ENCODE results near the gene ACSL6.

ACSL6 gene

DNA sequence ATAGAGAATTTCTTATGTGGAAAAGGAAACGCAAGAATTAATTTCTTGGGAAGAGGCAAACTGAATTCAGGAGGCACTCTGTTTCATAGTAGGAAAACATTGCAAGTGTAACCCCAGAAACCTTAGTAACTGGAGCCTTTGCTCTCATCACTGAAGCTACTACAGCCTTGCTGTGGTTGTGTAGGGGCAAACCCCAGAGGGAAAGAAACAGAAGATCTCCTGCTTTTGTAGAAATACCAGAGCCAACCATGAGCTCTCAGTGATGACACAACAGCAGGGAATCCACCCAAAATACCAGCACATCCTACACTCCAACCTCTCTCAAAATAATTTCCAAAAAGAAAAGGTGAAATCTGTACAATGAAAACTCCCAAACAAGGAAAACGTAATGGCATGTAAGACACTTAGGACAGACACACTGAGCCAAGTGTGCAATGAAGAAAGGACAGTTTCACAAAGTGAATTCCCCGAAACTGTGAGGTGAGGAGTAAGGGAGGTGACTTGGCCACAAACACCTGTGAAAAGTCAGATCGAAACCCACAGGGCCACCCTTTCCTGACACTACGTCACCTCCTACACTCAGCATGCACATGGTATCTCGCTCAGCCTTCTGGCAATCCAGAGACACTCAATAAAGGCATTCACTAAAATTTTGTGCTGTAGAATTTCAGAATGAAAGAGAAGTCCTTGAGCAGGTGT lies 8.5 kb upstream of the ACSL6 start:
- ChIA-PET POLR2A (no interaction called here), CTCF (interaction anchor here (1.5 kb wide), 1 partner anchor 12 kb away, joined by 3 read pairs; no protein-coding TSS in a partner anchor)
- no peaks in the 10 kb centered on the region for H3K9me3 ChIP-seq (ENCODE audit: control insufficient read depth, insufficient read depth, low read depth, low read length)
- no peak for TF ChIP-seq ZNF621 (tag by site-specific recombination; IDR thresholded peaks at IDR 0.05)
- no peak for TF ChIP-seq KLF9 (tag by site-specific recombination; IDR thresholded peaks at IDR 0.05; ENCODE audit: low read depth)
- TF ChIP-seq ZNF791 (tag by site-specific recombination; IDR thresholded peaks at IDR 0.05): no peak
- TF ChIP-seq ZNF10 (tag by site-specific recombination; IDR thresholded peaks at IDR 0.05): no peak
- TF ChIP-seq, protein P1, sequence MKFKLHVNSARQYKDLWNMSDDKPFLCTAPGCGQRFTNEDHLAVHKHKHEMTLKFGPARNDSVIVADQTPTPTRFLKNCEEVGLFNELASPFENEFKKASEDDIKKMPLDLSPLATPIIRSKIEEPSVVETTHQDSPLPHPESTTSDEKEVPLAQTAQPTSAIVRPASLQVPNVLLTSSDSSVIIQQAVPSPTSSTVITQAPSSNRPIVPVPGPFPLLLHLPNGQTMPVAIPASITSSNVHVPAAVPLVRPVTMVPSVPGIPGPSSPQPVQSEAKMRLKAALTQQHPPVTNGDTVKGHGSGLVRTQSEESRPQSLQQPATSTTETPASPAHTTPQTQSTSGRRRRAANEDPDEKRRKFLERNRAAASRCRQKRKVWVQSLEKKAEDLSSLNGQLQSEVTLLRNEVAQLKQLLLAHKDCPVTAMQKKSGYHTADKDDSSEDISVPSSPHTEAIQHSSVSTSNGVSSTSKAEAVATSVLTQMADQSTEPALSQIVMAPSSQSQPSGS (tag by site-specific recombination; IDR thresholded peaks at IDR 0.05; ENCODE audit: low read depth): no peak
- TF ChIP-seq ZFHX2 (tag by site-specific recombination; conservative IDR thresholded peaks at IDR 0.05): no peak
- no peak for TF ChIP-seq ZNF585B (tag by site-specific recombination; IDR thresholded peaks at IDR 0.05)
- no peak for TF ChIP-seq ZNF221 (tag by site-specific recombination; IDR thresholded peaks at IDR 0.05; ENCODE audit: borderline replicate concordance)
- TF ChIP-seq, protein P2, sequence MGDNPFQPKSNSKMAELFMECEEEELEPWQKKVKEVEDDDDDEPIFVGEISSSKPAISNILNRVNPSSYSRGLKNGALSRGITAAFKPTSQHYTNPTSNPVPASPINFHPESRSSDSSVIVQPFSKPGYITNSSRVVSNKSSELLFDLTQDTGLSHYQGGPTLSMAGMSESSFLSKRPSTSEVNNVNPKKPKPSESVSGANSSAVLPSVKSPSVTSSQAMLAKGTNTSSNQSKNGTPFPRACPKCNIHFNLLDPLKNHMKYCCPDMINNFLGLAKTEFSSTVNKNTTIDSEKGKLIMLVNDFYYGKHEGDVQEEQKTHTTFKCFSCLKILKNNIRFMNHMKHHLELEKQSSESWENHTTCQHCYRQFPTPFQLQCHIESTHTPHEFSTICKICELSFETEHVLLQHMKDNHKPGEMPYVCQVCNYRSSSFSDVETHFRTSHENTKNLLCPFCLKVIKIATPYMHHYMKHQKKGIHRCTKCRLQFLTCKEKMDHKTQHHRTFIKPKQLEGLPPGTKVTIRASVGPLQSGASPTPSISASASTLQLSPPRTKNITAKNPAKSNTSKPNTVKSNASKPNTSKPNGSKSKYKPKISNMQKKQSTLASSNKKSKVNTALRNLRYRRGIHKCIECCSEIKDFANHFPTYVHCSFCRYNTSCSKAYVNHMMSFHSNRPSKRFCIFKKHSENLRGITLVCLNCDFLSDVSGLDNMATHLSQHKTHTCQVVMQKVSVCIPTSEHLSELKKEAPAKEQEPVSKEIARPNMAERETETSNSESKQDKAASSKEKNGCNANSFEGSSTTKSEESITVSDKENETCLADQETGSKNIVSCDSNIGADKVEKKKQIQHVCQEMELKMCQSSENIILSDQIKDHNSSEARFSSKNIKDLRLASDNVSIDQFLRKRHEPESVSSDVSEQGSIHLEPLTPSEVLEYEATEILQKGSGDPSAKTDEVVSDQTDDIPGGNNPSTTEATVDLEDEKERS (tag by site-specific recombination; IDR thresholded peaks at IDR 0.05): no peak
- no peak for TF ChIP-seq ZNF174 (tag by site-specific recombination; IDR thresholded peaks at IDR 0.05)
- TF ChIP-seq ZNF529 (tag by site-specific recombination; IDR thresholded peaks at IDR 0.05; ENCODE audit: insufficient replicate concordance): no peak
- TF ChIP-seq, protein P3, sequence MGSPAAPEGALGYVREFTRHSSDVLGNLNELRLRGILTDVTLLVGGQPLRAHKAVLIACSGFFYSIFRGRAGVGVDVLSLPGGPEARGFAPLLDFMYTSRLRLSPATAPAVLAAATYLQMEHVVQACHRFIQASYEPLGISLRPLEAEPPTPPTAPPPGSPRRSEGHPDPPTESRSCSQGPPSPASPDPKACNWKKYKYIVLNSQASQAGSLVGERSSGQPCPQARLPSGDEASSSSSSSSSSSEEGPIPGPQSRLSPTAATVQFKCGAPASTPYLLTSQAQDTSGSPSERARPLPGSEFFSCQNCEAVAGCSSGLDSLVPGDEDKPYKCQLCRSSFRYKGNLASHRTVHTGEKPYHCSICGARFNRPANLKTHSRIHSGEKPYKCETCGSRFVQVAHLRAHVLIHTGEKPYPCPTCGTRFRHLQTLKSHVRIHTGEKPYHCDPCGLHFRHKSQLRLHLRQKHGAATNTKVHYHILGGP (tag by site-specific recombination; IDR thresholded peaks at IDR 0.05): no peak
- TF ChIP-seq, protein P4, sequence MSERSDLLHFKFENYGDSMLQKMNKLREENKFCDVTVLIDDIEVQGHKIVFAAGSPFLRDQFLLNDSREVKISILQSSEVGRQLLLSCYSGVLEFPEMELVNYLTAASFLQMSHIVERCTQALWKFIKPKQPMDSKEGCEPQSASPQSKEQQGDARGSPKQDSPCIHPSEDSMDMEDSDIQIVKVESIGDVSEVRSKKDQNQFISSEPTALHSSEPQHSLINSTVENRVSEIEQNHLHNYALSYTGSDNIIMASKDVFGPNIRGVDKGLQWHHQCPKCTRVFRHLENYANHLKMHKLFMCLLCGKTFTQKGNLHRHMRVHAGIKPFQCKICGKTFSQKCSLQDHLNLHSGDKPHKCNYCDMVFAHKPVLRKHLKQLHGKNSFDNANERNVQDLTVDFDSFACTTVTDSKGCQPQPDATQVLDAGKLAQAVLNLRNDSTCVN (tag by site-specific recombination; optimal IDR thresholded peaks at IDR 0.05): no peak
- no peak for TF ChIP-seq ZNF404 (tag by site-specific recombination; IDR thresholded peaks at IDR 0.05)
- TF ChIP-seq ZBTB17 (tag by site-specific recombination; IDR thresholded peaks at IDR 0.05): no peak
- TF ChIP-seq, protein P5, sequence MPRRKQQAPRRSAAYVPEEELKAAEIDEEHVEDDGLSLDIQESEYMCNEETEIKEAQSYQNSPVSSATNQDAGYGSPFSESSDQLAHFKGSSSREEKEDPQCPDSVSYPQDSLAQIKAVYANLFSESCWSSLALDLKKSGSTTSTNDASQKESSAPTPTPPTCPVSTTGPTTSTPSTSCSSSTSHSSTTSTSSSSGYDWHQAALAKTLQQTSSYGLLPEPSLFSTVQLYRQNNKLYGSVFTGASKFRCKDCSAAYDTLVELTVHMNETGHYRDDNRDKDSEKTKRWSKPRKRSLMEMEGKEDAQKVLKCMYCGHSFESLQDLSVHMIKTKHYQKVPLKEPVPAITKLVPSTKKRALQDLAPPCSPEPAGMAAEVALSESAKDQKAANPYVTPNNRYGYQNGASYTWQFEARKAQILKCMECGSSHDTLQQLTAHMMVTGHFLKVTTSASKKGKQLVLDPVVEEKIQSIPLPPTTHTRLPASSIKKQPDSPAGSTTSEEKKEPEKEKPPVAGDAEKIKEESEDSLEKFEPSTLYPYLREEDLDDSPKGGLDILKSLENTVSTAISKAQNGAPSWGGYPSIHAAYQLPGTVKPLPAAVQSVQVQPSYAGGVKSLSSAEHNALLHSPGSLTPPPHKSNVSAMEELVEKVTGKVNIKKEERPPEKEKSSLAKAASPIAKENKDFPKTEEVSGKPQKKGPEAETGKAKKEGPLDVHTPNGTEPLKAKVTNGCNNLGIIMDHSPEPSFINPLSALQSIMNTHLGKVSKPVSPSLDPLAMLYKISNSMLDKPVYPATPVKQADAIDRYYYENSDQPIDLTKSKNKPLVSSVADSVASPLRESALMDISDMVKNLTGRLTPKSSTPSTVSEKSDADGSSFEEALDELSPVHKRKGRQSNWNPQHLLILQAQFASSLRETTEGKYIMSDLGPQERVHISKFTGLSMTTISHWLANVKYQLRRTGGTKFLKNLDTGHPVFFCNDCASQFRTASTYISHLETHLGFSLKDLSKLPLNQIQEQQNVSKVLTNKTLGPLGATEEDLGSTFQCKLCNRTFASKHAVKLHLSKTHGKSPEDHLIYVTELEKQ (tag by site-specific recombination; IDR thresholded peaks at IDR 0.05; ENCODE audit: borderline replicate concordance): no peak
- no peak for TF ChIP-seq ZNF202 (tag by site-specific recombination; IDR thresholded peaks at IDR 0.05; ENCODE audit: borderline replicate concordance)
- TF ChIP-seq MZF1 (tag by site-specific recombination; IDR thresholded peaks at IDR 0.05; ENCODE audit: borderline replicate concordance): no peak
- TF ChIP-seq, protein P6, sequence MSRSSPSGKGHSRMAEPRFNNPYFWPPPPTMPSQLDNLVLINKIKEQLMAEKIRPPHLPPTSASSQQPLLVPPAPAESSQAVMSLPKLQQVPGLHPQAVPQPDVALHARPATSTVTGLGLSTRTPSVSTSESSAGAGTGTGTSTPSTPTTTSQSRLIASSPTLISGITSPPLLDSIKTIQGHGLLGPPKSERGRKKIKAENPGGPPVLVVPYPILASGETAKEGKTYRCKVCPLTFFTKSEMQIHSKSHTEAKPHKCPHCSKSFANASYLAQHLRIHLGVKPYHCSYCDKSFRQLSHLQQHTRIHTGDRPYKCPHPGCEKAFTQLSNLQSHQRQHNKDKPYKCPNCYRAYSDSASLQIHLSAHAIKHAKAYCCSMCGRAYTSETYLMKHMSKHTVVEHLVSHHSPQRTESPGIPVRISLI (tag by site-specific recombination; IDR thresholded peaks at IDR 0.05): no peak
- no peak overlapping the region for H3K4me3 ChIP-seq (ENCODE audit: low read depth, low read length)
- no peak overlapping the region for H3K27ac ChIP-seq (ENCODE audit: extremely low read depth, low read depth, low read length)
- H3K36me3 ChIP-seq (ENCODE audit: control insufficient read depth in 2 of 2, insufficient read depth in 1 of 2, low read length in 2 of 2): no peaks in the 10 kb centered on the region
- H3K4me1 ChIP-seq (ENCODE audit: control insufficient read depth, insufficient read depth, low read length): no peaks in the 10 kb centered on the region

Data from HEK293 (cell line).